SK-N-SH (cell line): ENCODE measurements around the gene SLC9A8. TPM values are rescaled to one million over a fixed set of nuclear protein-coding genes. Genes with fewer than 3 reads are reported as not detected.

ENCODE experiments used
- CHD2 ChIP-seq: fragments of 150-350 bp; IDR thresholded peaks from 2 replicates; pipeline ENCODE4 v1.6.1; 2018; ENCODE audit warnings: low read length; ENCODE audit not compliant: partially characterized antibody
- ELF1 ChIP-seq: IDR thresholded peaks from 2 replicates; pipeline ENCODE4 v1.4.0; 2012
- EP300 ChIP-seq, 2 experiments: IDR thresholded peaks; 2 replicates each; pipeline versions ENCODE4 v1.4.0 to v1.6.1; 2012; ENCODE audit warnings: borderline replicate concordance in 1 of 2, low read depth in 1 of 2, low read length in 1 of 2
- EZH2phosphoT487 ChIP-seq: fragments of 200-600 bp; sonication (generic); IDR thresholded peaks from 2 replicates; pipeline ENCODE4 v1.6.1; 2017; ENCODE audit warnings: low read depth, mixed run types, mild to moderate bottlenecking, antibody characterized with exemption, moderate library complexity, borderline replicate concordance
- FOSL2 ChIP-seq: IDR thresholded peaks from 2 replicates; pipeline ENCODE4 v1.4.0; 2012; ENCODE audit warnings: low read depth, mild to moderate bottlenecking, moderate library complexity, borderline replicate concordance
- FOXJ3 ChIP-seq: sonication (generic); formaldehyde crosslinking; IDR thresholded peaks from 2 replicates; pipeline ENCODE4 v1.5.1; 2020; ENCODE audit warnings: mild to moderate bottlenecking, missing genetic modification reagents
- JUND ChIP-seq: IDR thresholded peaks from 2 replicates; pipeline ENCODE4 v1.4.0; 2012
- MEF2A ChIP-seq: IDR thresholded peaks from 2 replicates; pipeline ENCODE4 v1.4.0; 2012; ENCODE audit warnings: low read depth, borderline replicate concordance
- NFIC ChIP-seq: IDR thresholded peaks from 2 replicates; pipeline ENCODE4 v1.4.0; 2012; ENCODE audit warnings: borderline replicate concordance
- POLR2AphosphoS5 ChIP-seq: IDR thresholded peaks from 2 replicates; pipeline ENCODE4 v1.6.1; 2012; ENCODE audit warnings: low read depth, low read length
- RAD21 ChIP-seq: IDR thresholded peaks from 2 replicates; pipeline ENCODE4 v1.6.1; 2012; ENCODE audit warnings: mild to moderate bottlenecking, low read length
- RCOR1 ChIP-seq: fragments of 150-350 bp; IDR thresholded peaks from 2 replicates; pipeline ENCODE4 v1.6.1; 2017; ENCODE audit warnings: antibody characterized with exemption, low read length
- RFX5 ChIP-seq: IDR thresholded peaks from 2 replicates; pipeline ENCODE4 v1.6.1; 2012; ENCODE audit warnings: mild to moderate bottlenecking, improper control_type of control experiment, low read length
- SIN3A ChIP-seq: IDR thresholded peaks from 2 replicates; pipeline ENCODE4 v1.6.1; 2012; ENCODE audit warnings: low read depth, mild to moderate bottlenecking, low read length, moderate library complexity, borderline replicate concordance
- SMC3 ChIP-seq: IDR thresholded peaks from 2 replicates; pipeline ENCODE4 v1.6.1; 2012; ENCODE audit warnings: low read depth, low read length, improper control_type of control experiment
- TAF1 ChIP-seq: IDR thresholded peaks from 2 replicates; pipeline ENCODE4 v1.6.1; 2012; ENCODE audit warnings: low read depth, mild to moderate bottlenecking, low read length, moderate library complexity, borderline replicate concordance
- TCF12 ChIP-seq: IDR thresholded peaks from 2 replicates; pipeline ENCODE4 v1.4.0; 2012
- TEAD4 ChIP-seq: IDR thresholded peaks from 2 replicates; pipeline ENCODE4 v1.4.0; 2012; ENCODE audit warnings: mild to moderate bottlenecking, borderline replicate concordance; ENCODE audit not compliant: insufficient read depth
- USF1 ChIP-seq: IDR thresholded peaks from 2 replicates; pipeline ENCODE4 v1.4.0; 2012; ENCODE audit warnings: low read depth, borderline replicate concordance
- USF2 ChIP-seq: fragments of 150-350 bp; IDR thresholded peaks from 2 replicates; pipeline ENCODE4 v1.6.1; 2017; ENCODE audit warnings: antibody characterized with exemption, low read length, low read depth, borderline replicate concordance
- ZBTB33 ChIP-seq: IDR thresholded peaks from 2 replicates; pipeline ENCODE4 v1.4.0; 2012; ENCODE audit warnings: low read depth, borderline replicate concordance
- polyA plus RNA-seq, 3 experiments: library from polyadenylated mRNA; depleted of rRNA; stranded (reverse); fragments of >200 nt; gene quantifications; 2 replicates each; pipeline ENCODE4 v1.2.3, GENCODE V29; 2012
- TF ChIP-seq, protein P1 (sequence below): fragments of 150-350 bp; IDR thresholded peaks from 2 replicates; pipeline ENCODE4 v1.6.1; 2016; ENCODE audit warnings: mild to moderate bottlenecking, low read depth, low read length
- TF ChIP-seq, protein P2 (sequence below): fragments of 200-600 bp; sonication (generic); IDR thresholded peaks from 2 replicates; pipeline ENCODE4 v1.6.1; 2017; ENCODE audit warnings: antibody characterized with exemption, mild to moderate bottlenecking, moderate library complexity
- TF ChIP-seq, protein P3 (sequence below): IDR thresholded peaks from 2 replicates; pipeline ENCODE4; 2012

SLC9A8 gene
- polyA plus RNA-seq, 1 of the 3 experiments (the other 2 are of a cell fraction): 3.4 TPM

GRCh38 chr20:49938173-49939163 lies 125.8 kb downstream of the SLC9A8 start (continued):
- no peak for TF ChIP-seq RAD21
- no peak for TF ChIP-seq EP300 (IDR thresholded peaks at IDR 0.05; ENCODE audit: borderline replicate concordance in 1 of 2, low read depth in 1 of 2, low read length in 1 of 2)
- no peak for TF ChIP-seq RCOR1
- no peak for TF ChIP-seq TEAD4
- peak; percentile 17 for TF ChIP-seq CHD2
- TF ChIP-seq FOXJ3 (CRISPR knock-in tag): no peak
- TF ChIP-seq TAF1: no peak
- TF ChIP-seq, protein P1, sequence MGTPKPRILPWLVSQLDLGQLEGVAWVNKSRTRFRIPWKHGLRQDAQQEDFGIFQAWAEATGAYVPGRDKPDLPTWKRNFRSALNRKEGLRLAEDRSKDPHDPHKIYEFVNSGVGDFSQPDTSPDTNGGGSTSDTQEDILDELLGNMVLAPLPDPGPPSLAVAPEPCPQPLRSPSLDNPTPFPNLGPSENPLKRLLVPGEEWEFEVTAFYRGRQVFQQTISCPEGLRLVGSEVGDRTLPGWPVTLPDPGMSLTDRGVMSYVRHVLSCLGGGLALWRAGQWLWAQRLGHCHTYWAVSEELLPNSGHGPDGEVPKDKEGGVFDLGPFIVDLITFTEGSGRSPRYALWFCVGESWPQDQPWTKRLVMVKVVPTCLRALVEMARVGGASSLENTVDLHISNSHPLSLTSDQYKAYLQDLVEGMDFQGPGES: no peak
- TF ChIP-seq, protein P2, sequence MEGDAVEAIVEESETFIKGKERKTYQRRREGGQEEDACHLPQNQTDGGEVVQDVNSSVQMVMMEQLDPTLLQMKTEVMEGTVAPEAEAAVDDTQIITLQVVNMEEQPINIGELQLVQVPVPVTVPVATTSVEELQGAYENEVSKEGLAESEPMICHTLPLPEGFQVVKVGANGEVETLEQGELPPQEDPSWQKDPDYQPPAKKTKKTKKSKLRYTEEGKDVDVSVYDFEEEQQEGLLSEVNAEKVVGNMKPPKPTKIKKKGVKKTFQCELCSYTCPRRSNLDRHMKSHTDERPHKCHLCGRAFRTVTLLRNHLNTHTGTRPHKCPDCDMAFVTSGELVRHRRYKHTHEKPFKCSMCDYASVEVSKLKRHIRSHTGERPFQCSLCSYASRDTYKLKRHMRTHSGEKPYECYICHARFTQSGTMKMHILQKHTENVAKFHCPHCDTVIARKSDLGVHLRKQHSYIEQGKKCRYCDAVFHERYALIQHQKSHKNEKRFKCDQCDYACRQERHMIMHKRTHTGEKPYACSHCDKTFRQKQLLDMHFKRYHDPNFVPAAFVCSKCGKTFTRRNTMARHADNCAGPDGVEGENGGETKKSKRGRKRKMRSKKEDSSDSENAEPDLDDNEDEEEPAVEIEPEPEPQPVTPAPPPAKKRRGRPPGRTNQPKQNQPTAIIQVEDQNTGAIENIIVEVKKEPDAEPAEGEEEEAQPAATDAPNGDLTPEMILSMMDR: no peak
- TF ChIP-seq JUND: no peak
- no peak for TF ChIP-seq SMC3
- peak; percentile 22; the same call in 1 of the 2 replicates for TF ChIP-seq POLR2AphosphoS5
- no peak for TF ChIP-seq RFX5
- peak; percentile 83 for TF ChIP-seq TCF12
- TF ChIP-seq USF1: peak; percentile 90
- TF ChIP-seq ZBTB33: no peak
- peak; percentile 79 for TF ChIP-seq USF2
- no peak for TF ChIP-seq EZH2phosphoT487
- no peak for TF ChIP-seq ELF1
- TF ChIP-seq NFIC: peak; percentile 53
- TF ChIP-seq MEF2A: no peak
- no peak for TF ChIP-seq FOSL2
- TF ChIP-seq, protein P3, sequence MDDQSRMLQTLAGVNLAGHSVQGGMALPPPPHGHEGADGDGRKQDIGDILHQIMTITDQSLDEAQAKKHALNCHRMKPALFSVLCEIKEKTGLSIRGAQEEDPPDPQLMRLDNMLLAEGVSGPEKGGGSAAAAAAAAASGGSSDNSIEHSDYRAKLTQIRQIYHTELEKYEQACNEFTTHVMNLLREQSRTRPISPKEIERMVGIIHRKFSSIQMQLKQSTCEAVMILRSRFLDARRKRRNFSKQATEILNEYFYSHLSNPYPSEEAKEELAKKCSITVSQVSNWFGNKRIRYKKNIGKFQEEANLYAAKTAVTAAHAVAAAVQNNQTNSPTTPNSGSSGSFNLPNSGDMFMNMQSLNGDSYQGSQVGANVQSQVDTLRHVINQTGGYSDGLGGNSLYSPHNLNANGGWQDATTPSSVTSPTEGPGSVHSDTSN: no peak
- TF ChIP-seq SIN3A: no peak
- TF ChIP-seq, all 33 proteins: peak for 8
